ENCODE results near the gene CERS4.

DNA sequence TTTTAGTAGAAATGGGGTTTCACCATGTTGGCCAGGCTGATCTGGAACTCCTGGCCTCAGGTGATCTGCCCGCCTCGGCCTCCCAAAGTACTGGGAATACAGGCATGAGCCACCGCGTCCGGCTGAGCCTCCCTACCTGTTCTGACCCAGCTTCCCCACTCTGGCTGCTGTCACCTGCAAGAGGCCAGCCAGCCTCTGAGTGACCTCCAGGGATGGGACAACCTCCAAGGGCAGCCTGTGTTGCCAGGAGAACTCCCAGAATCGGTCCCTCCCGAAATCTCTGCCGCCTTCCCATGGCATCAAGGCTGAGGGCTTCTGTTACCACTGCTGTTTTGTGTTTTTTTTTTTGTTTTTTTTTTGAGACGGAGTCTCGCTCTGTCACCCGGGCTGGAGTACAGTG, 11.3 kb downstream of the CERS4 start:
- no peak for TF ChIP-seq POLR2A (IDR thresholded peaks at IDR 0.05)
- no peak for TF ChIP-seq CTCF (IDR thresholded peaks at IDR 0.05)

All from right lobe of liver (tissue), 4 donors.